Measurements from ENCODE around the gene CASP8. TPM values are rescaled to one million over a fixed set of nuclear protein-coding genes. Genes with fewer than 3 reads are reported as not detected.

The CASP8 gene
- total and polyA plus RNA-seq, 2 of the 13 experiments (the other 11 are each of a cell fraction or from before 2014, with no cell fraction given) = 25.0 to 52.8 TPM

GRCh38 chr2:201233192-201233811, 27.0 kb upstream of the CASP8 start:
- Histone ChIP-seq H3K4me1 (ENCODE audit: insufficient read depth, low read length) (peaks cover 43% of the 10 kb centered on the region), H3K9me3 (ENCODE audit: low read length) (no peaks in the 10 kb centered on the region), H3K9ac (ENCODE audit: insufficient read depth, low read depth, low read length) (peak overlapping the region; percentile 84), H3K79me2 (ENCODE audit: insufficient read depth, low read length) (peaks cover 47% of the 10 kb centered on the region), H3K27ac (ENCODE audit: extremely low read length, insufficient read depth, low read length) (peak overlapping the region; percentile 78), H3K4me3 (replicated peaks in 1 of 3; ENCODE audit: insufficient read depth in 1 of 3, low read depth in 2 of 3, low read length in 3 of 3) (peak overlapping the region; percentile 82 to 98 (median 89)), H2AFZ (ENCODE audit: low read length) (peak overlapping the region; percentile 67), H3K4me2 (ENCODE audit: low read depth, low read length) (peak overlapping the region; percentile 84), H4K20me1 (ENCODE audit: insufficient read depth, low read length) (0 out of 2 replicates have a peak, but pooled peaks cover 4% of the 10 kb centered on the region), H3K27me3 (ENCODE audit: control insufficient read depth in 1 of 2, insufficient read depth in 2 of 2, low read length in 2 of 2) (no peaks in the 10 kb centered on the region; a peak in 1 of 5 replicates), H3K36me3 (replicated peaks in 1 of 2; ENCODE audit: control insufficient read depth in 1 of 2, insufficient read depth in 2 of 2, low read length in 2 of 2) (peaks cover 2 to 11% of the 10 kb centered on the region in 2 experiments; a peak in 4 of 5 replicates)
- no TSS peak for BruUV-seq (replicated peaks)
- peak; percentile 96 for DNase-seq (ENCODE audit: low spot score)
- ChIA-PET CTCF (ENCODE audit: low intra/inter-chr PET ratio, low total read pairs) (interaction anchor here (1.5 to 3.4 kb wide), 3 partner anchors 51 to 131 kb away, joined by 3 to 45 read pairs (median 6); partner anchors contain the start of gene CASP10), POLR2A (interaction anchor here (0.6 to 3.5 kb wide), 25 partner anchors 10 to 423 kb away, joined by 3 to 138 read pairs (median 6); partner anchors contain the start of genes CASP10, CASP8, CFLAR and CLK1)
- in situ Hi-C loops (cut with HindIII; ENCODE audit: extremely low pct_ligation_motif_present, low pct_unique_long_range_greater_than_20kb) = loop anchor here (5.0 kb wide), 1 partner anchor 51 kb away; the partner anchor contains the start of gene CASP10
- intact Hi-C loops (cut with micrococcal nuclease; ENCODE audit: unreplicated experiment) = loop anchor here (2.0 to 10.0 kb wide), 4 partner anchors 117 to 551 kb away; partner anchors contain the start of genes ALS2, CFLAR, STRADB and TRAK2
- under 1% methylated on average over 8 of the region's 8 CpGs for WGBS (ENCODE audit: low lambda C conversion rate)
- FAIRE-seq = peak; percentile 95
- ATAC-seq = peak; percentile 95
- TF ChIP-seq ZNF513 (CRISPR knock-in tag; conservative IDR thresholded peaks at IDR 0.05) = no peak
- TF ChIP-seq TARDBP (CRISPR knock-in tag; IDR thresholded peaks at IDR 0.05) = peak; percentile 59; the same call in 1 of the 2 replicates
- TF ChIP-seq ARID4A (CRISPR knock-in tag; IDR thresholded peaks at IDR 0.05; ENCODE audit: borderline replicate concordance) = peak; percentile 87; the same call in 1 of the 2 replicates
- peak; percentile 47; the same call in 1 of the 2 replicates for TF ChIP-seq RXRB (CRISPR knock-in tag; IDR thresholded peaks at IDR 0.05; ENCODE audit: borderline replicate concordance)
- peak; percentile 67; the same call in 1 of the 2 replicates for TF ChIP-seq ERF (CRISPR knock-in tag; IDR thresholded peaks at IDR 0.05)
- TF ChIP-seq KMT2B (CRISPR knock-in tag; IDR thresholded peaks at IDR 0.05) = peak; percentile 73; the same call in 1 of the 2 replicates
- no peak for TF ChIP-seq ZNF563 (CRISPR knock-in tag; IDR thresholded peaks at IDR 0.05)
- TF ChIP-seq ATF1 (CRISPR knock-in tag; IDR thresholded peaks at IDR 0.05) = peak; percentile 40; the same call in 1 of the 2 replicates
- 0 out of 2 replicates have a peak, but pooled peaks have one; percentile 28 for TF ChIP-seq ZNF709 (CRISPR knock-in tag; IDR thresholded peaks at IDR 0.05)
- 0 out of 2 replicates have a peak, but pooled peaks have one; percentile 38 for TF ChIP-seq GTF2F1 (IDR thresholded peaks at IDR 0.05; ENCODE audit: low read length)
- TF ChIP-seq E2F1 (CRISPR knock-in tag; IDR thresholded peaks at IDR 0.05) = no peak; the same call in 1 of the 2 replicates
- TF ChIP-seq ZNF441 (CRISPR knock-in tag; IDR thresholded peaks at IDR 0.05; ENCODE audit: borderline replicate concordance) = peak; percentile 55; the same call in 1 of the 2 replicates
- peak; percentile 67 for TF ChIP-seq NFYB (CRISPR knock-in tag; IDR thresholded peaks at IDR 0.05)
- peak; percentile 42; the same call in 1 of the 2 replicates for TF ChIP-seq ZNF3 (CRISPR knock-in tag; IDR thresholded peaks at IDR 0.05)
- peak; percentile 44; the same call in 1 of the 2 replicates for TF ChIP-seq ZNF501 (CRISPR knock-in tag; IDR thresholded peaks at IDR 0.05)
- TF ChIP-seq RAD51 (IDR thresholded peaks at IDR 0.05; ENCODE audit: borderline replicate concordance) = peak; percentile 65
- TF ChIP-seq ZNF121 (CRISPR knock-in tag; IDR thresholded peaks at IDR 0.05) = no peak
- 0 out of 2 replicates have a peak, but pooled peaks have one; percentile 7 for TF ChIP-seq ZBTB7B (CRISPR knock-in tag; IDR thresholded peaks at IDR 0.05)

Measured in HepG2 (cell line).